Colon (tissue), 2 donors: Measurements from ENCODE around the gene ZNF879.

Source experiments
- FAIRE-seq: peaks from 2 replicates; lab custom pipeline; 2012; peaks lifted over from hg19 to GRCh38; lab: Jason Lieb, UNC
- donor health status: control.
- donor health status: control.

ZNF879 gene

GRCh38 chr5:179023528-179024189 lies at the start of gene ZNF879:
TSS of gene ZNF879 (plus strand) at chr5:179023804. CDS start at chr5:179025005, 1,201 bp downstream.
- no peak for FAIRE-seq

GRCh38 chr5:178981381-178981780 lies 42.2 kb upstream of the ZNF879 start:
- FAIRE-seq = no peak

GRCh38 chr5:178982941-178983340 lies 40.7 kb upstream of the ZNF879 start:
- FAIRE-seq = no peak

- no peak for FAIRE-seq
Observed at GRCh38 chr5:178983728-178984127, 39.9 kb upstream of the ZNF879 start.

- FAIRE-seq = no peak
Observed at GRCh38 chr5:178984145-178985072, 39.2 kb upstream of the ZNF879 start.

- no peak for FAIRE-seq
Observed at GRCh38 chr5:178986326-178986960, 37.2 kb upstream of the ZNF879 start.

- no peak for FAIRE-seq
Observed at GRCh38 chr5:178988436-178989220, 35.0 kb upstream of the ZNF879 start.

- no peak for FAIRE-seq
Observed at GRCh38 chr5:178989311-178989710, 34.3 kb upstream of the ZNF879 start.

GRCh38 chr5:178990491-178990890 lies 33.1 kb upstream of the ZNF879 start:
- no peak for FAIRE-seq

- no peak for FAIRE-seq
Observed at GRCh38 chr5:178991190-178992145, 32.1 kb upstream of the ZNF879 start.

GRCh38 chr5:178992291-178992895 lies 31.2 kb upstream of the ZNF879 start:
- FAIRE-seq = no peak

GRCh38 chr5:178993236-178993765 lies 30.3 kb upstream of the ZNF879 start:
- FAIRE-seq = no peak

- FAIRE-seq = no peak
Observed at GRCh38 chr5:178993955-178994579, 29.5 kb upstream of the ZNF879 start.

GRCh38 chr5:178994580-178995340 lies 28.8 kb upstream of the ZNF879 start, which contains the start of gene GRM6:
TSS of gene GRM6 (minus strand) at chr5:178995320. CDS start at chr5:178994944, 376 bp downstream.
- FAIRE-seq = no peak

- FAIRE-seq = no peak
Observed at GRCh38 chr5:178995341-178995690, 28.3 kb upstream of the ZNF879 start.

GRCh38 chr5:178996156-178996555 lies 27.4 kb upstream of the ZNF879 start:
- FAIRE-seq = no peak

GRCh38 chr5:178997191-178997590 lies 26.4 kb upstream of the ZNF879 start:
- FAIRE-seq = no peak

GRCh38 chr5:178998441-178998840 lies 25.2 kb upstream of the ZNF879 start:
- FAIRE-seq = no peak

GRCh38 chr5:179006564-179006963 lies 17.0 kb upstream of the ZNF879 start:
- no peak for FAIRE-seq
